ENCODE data around the gene AFMID.
"Not testable (repeated sequence)": the region's sequence is repeated elsewhere in the genome, so short reads cannot be mapped to it uniquely, and the experiment has no call there.

Gene AFMID

GRCh38 chr17:78238823-78239488 lies 51.8 kb downstream of the AFMID start:
- no peak for DNase-seq (ENCODE audit: low read depth)

GRCh38 chr17:78239489-78239931 lies 52.3 kb downstream of the AFMID start:
- DNase-seq (ENCODE audit: low read depth): no peak

- DNase-seq (ENCODE audit: low read depth): no peak
Measured at GRCh38 chr17:78240012-78240655, 53.0 kb downstream of the AFMID start.

GRCh38 chr17:78240839-78241238 lies 53.7 kb downstream of the AFMID start:
- DNase-seq (ENCODE audit: low read depth): no peak

- DNase-seq (ENCODE audit: low read depth): peak; percentile 9
Measured at GRCh38 chr17:78241277-78242023, 54.3 kb downstream of the AFMID start.

- DNase-seq (ENCODE audit: low read depth): no peak
Measured at GRCh38 chr17:78242024-78242742, 55.0 kb downstream of the AFMID start.

- no peak for DNase-seq (ENCODE audit: low read depth)
Measured at GRCh38 chr17:78247304-78247703, 60.1 kb downstream of the AFMID start.

- no peak for DNase-seq (ENCODE audit: low read depth)
Measured at GRCh38 chr17:78248051-78248914, 61.1 kb downstream of the AFMID start.

GRCh38 chr17:78249074-78249817 lies 62.1 kb downstream of the AFMID start:
- no peak for DNase-seq (ENCODE audit: low read depth)

- DNase-seq (ENCODE audit: low read depth): no peak
Measured at GRCh38 chr17:78249818-78250806, 63.0 kb downstream of the AFMID start.

GRCh38 chr17:78250891-78251772 lies 64.0 kb downstream of the AFMID start:
- DNase-seq (ENCODE audit: low read depth): peak; percentile 24

GRCh38 chr17:78251773-78252103 lies 64.6 kb downstream of the AFMID start:
- no peak for DNase-seq (ENCODE audit: low read depth)

- DNase-seq (ENCODE audit: low read depth): no peak
Measured at GRCh38 chr17:78252111-78252634, 65.0 kb downstream of the AFMID start.

GRCh38 chr17:78252701-78253635 lies 65.8 kb downstream of the AFMID start:
- no peak for DNase-seq (ENCODE audit: low read depth)

GRCh38 chr17:78253636-78253945 lies 66.4 kb downstream of the AFMID start:
- not testable (repeated sequence) for DNase-seq (ENCODE audit: low read depth)

- peak; percentile 13 for DNase-seq (ENCODE audit: low read depth)
Measured at GRCh38 chr17:78253946-78254672, 66.9 kb downstream of the AFMID start.

Measured in GM04503 (cell line).